Measurements from ENCODE around the gene WDR90.

GRCh38 chr16:643050-643368, 6.2 kb upstream of the WDR90 start:
- TF ChIP-seq EP300 (IDR thresholded peaks at IDR 0.05; ENCODE audit: borderline replicate concordance in 1 of 2, control insufficient read depth in 1 of 2, low read depth in 2 of 2, low read length in 2 of 2) (no peak), CEBPB (IDR thresholded peaks at IDR 0.05; ENCODE audit: borderline replicate concordance in 1 of 2, low read depth in 2 of 2, low read length in 2 of 2) (no peak)
